ENCODE data around the gene TEDC2.

The TEDC2 gene

GRCh38 chr16:2512735-2513404 lies 53.0 kb downstream of the TEDC2 start:
- DNase-seq (ENCODE audit: low read depth in 3 of 3): no peak

DNA sequence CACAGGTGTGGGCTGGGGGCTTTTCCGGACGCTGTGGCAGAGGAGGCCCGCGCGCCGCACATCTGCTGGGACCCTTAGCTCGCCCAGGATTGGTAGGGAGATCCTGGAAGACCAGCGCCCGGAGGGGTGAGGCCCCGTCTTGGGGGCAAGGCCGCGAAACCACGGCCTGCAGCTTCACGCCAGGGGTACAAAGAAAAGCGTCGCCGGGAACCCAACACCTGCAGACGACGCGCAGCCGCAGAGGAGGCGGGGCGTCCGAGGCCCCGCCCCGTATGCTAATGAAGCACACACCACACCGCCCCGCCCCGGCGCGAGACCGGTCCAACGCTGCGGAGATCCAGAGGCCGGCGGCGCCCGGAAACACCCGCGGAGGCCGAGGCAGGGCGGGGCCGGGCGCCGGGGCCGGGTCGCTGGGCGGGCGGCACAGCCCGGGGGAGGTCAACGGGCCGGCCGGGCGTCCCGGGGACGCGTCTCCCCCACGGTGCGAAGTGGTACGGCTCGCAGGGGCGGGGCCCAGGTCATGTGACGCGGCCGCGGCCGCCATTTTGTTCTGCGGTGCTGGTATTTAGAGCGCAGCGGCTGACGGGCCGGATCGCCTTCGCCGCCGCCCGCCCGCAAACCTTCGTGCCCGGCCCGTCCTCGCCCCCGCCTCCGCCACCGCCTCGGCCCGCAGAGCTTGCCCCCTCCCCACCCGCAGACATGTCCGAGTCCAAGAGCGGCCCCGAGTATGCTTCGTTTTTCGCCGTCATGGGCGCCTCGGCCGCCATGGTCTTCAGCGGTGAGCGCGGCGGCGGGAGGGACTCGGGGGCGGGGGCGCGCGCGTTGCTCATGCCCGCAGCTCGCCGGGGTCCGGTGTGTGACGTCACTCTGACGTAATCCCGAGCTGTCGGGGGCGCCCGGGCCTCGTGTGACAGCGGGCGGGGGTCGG lies 53.8 kb downstream of the TEDC2 start, which contains the start of gene ATP6V0C:
Gene ATP6V0C (plus strand): TSS at position 548 of the 928 bp plus-strand sequence. CDS start 152 bp downstream, at position 700.
- DNase-seq (ENCODE audit: low read depth in 3 of 3): peak; percentile 77 to 86 (median 79)

Measured in stimulated activated CD4-positive, alpha-beta T cell treated with anti-CD3 and anti-CD28 coated beads, TNF-alpha, amount 100 ng/mL, for 24 hours (primary cell).